CD4-positive, alpha-beta T cell (primary cell): Measurements from ENCODE around the gene B3GNT9. TPM values are rescaled to one million over a fixed set of nuclear protein-coding genes. Genes with fewer than 3 reads are reported as not detected.

ENCODE experiments used
- ATAC-seq: fragments of 200-7000 bp; cut with Tn5 transposase; one replicate; pipeline ENCODE4 v1.10.0; 2022; ENCODE audit warnings: mild to moderate bottlenecking; ENCODE audit not compliant: poor library complexity
- CTCF ChIA-PET: fragments of 350-600 bp; sonication (Branson Sonifier 250); formaldehyde crosslinking; loops from one replicate; lab custom pipeline; 2021; ENCODE audit warnings: antibody characterized with exemption, inconsistent platforms; lab: Charles Lee
- POLR2A ChIA-PET: fragments of 350-600 bp; sonication (Branson Sonifier 250); formaldehyde crosslinking; loops from one replicate; lab custom pipeline; 2021; ENCODE audit warnings: antibody characterized with exemption, inconsistent platforms; lab: Charles Lee
- DNase-seq, 14 experiments: peaks; one replicate each; pipeline ENCODE4 v3.0.0-alpha.2; 2013 to 2020; ENCODE audit warnings: mixed read lengths in 2 of 14
- H3K27ac ChIP-seq, 2 donors: one replicate each; pipeline versions ENCODE4 v1.5.1 to v1.7.0; 2013; ENCODE audit warnings: low read length in 2 of 2, low read depth in 1 of 2, mild to moderate bottlenecking in 1 of 2
- H3K27me3 ChIP-seq, 2 experiments: 1 replicate in 1 of 2; 2 replicates in 1 of 2; pipeline versions ENCODE4 v1.6.1 to v1.7.0; 2013; ENCODE audit warnings: low read length in 2 of 2, control low read depth in 1 of 2, mild to moderate bottlenecking in 1 of 2, moderate library complexity in 1 of 2; ENCODE audit not compliant: insufficient read depth in 2 of 2, control insufficient read depth in 1 of 2
- H3K36me3 ChIP-seq: one replicate; pipeline ENCODE4 v1.6.1; 2013; ENCODE audit warnings: low read length, control low read depth; ENCODE audit not compliant: insufficient read depth
- H3K4me1 ChIP-seq: one replicate; pipeline ENCODE4 v1.6.1; 2013; ENCODE audit warnings: low read length, control low read depth; ENCODE audit not compliant: insufficient read depth
- H3K4me3 ChIP-seq: one replicate; pipeline ENCODE4 v1.5.1; 2013; ENCODE audit warnings: mild to moderate bottlenecking, low read length, moderate library complexity
- H3K9me3 ChIP-seq, 2 experiments: 1 replicate in 1 of 2; 2 replicates in 1 of 2; pipeline versions ENCODE4 v1.6.1 to v1.7.0; 2013; ENCODE audit warnings: low read length in 2 of 2, mild to moderate bottlenecking in 2 of 2, control low read depth in 1 of 2, moderate library complexity in 1 of 2; ENCODE audit not compliant: control insufficient read depth in 1 of 2, insufficient read depth in 1 of 2
- H3K27ac Mint-ChIP-seq: one replicate; pipeline ENCODE4 v1.8.0; 2020; ENCODE audit warnings: mixed read lengths
- H3K27me3 Mint-ChIP-seq: one replicate; pipeline ENCODE4 v1.8.0; 2021; ENCODE audit warnings: mixed read lengths
- H3K36me3 Mint-ChIP-seq: one replicate; pipeline ENCODE4 v1.8.0; 2021; ENCODE audit warnings: low read depth, mixed read lengths
- H3K4me1 Mint-ChIP-seq: one replicate; pipeline ENCODE4 v1.8.0; 2021; ENCODE audit warnings: low read depth, mixed read lengths
- H3K4me3 Mint-ChIP-seq: one replicate; pipeline ENCODE4 v1.8.0; 2020; ENCODE audit warnings: mild to moderate bottlenecking, mixed read lengths
- H3K9me3 Mint-ChIP-seq: one replicate; pipeline ENCODE4 v1.8.0; 2020; ENCODE audit warnings: mixed read lengths
- CTCF ChIP-seq: fragments of 200-600 bp; IDR thresholded peaks from one replicate; pipeline ENCODE4 v1.8.0; 2022; ENCODE audit warnings: antibody characterized with exemption, mild to moderate bottlenecking
- intact Hi-C, 2 experiments: fragments of 100-400 bp; cut with DNase I in 1 of 2; cut with micrococcal nuclease in 1 of 2; formaldehyde crosslinking; loops; one replicate each; pipeline versions ENCODE4 v1.15.1 to v1.9.0; 2023 to 2025; cut with DNase I, micrococcal nuclease
- total RNA-seq, 174 experiments: library from RNA in 2 of 174; stranded (reverse) in 2 of 174; gene quantifications; one replicate each; pipeline ENCODE4 v1.2.3 and lab custom pipeline; 2021 to 2026

B3GNT9 gene
- total RNA-seq, 2 experiments from 2014 or later: 2.0 to 2.5 TPM

- CTCF ChIA-PET: no interaction called here
- no peaks in the 10 kb centered on the region for H3K9me3 Mint-ChIP-seq
Observed at GRCh38 chr16:67148656-67149275, 2.0 kb downstream of the B3GNT9 start.

GRCh38 chr16:67148221-67148620, 2.6 kb downstream of the B3GNT9 start:
- Mint-ChIP-seq H3K4me3 (peak overlapping the region; percentile 25), H3K27ac (no peak overlapping the region), H3K4me1 (peaks cover 16% of the 10 kb centered on the region), H3K27me3 (peaks cover 14% of the 10 kb centered on the region), H3K36me3 (peaks cover 55% of the 10 kb centered on the region), H3K9me3 (no peaks in the 10 kb centered on the region)
- peaks cover 48% of the 10 kb centered on the region for H3K36me3 ChIP-seq
- H3K27ac ChIP-seq: no peak overlapping the region
- no peak for ATAC-seq
- POLR2A ChIA-PET: no interaction called here
- DNase-seq: no peak
- H3K27me3 ChIP-seq: no peaks in the 10 kb centered on the region
- H3K4me3 ChIP-seq: no peak overlapping the region
- CTCF ChIA-PET: no interaction called here
- peaks cover 28% of the 10 kb centered on the region for H3K4me1 ChIP-seq
- no peak for TF ChIP-seq CTCF
- intact Hi-C loops: loop anchor here in 1 of 2 experiments (10.0 kb wide), 1 partner anchor 307 kb away; no protein-coding TSS in a partner anchor
- peaks cover 0 to 7% of the 10 kb centered on the region in 2 experiments for H3K9me3 ChIP-seq

More at GRCh38 chr16:67148656-67149275, 2.0 kb downstream of the B3GNT9 start:
- ATAC-seq: no peak
- no peak overlapping the region for H3K27ac Mint-ChIP-seq
- H3K4me1 Mint-ChIP-seq: peaks cover 16% of the 10 kb centered on the region
- peaks cover 44% of the 10 kb centered on the region for H3K36me3 ChIP-seq
- H3K36me3 Mint-ChIP-seq: peaks cover 50% of the 10 kb centered on the region
- intact Hi-C loops: loop anchor here in 1 of 2 experiments (10.0 kb wide), 1 partner anchor 306 kb away; no protein-coding TSS in a partner anchor
- H3K4me3 Mint-ChIP-seq: peak overlapping the region; percentile 51
- peaks cover 0 to 7% of the 10 kb centered on the region in 2 experiments for H3K9me3 ChIP-seq
- no peak overlapping the region for H3K4me3 ChIP-seq
- peaks cover 31% of the 10 kb centered on the region for H3K4me1 ChIP-seq
- no peaks in the 10 kb centered on the region for H3K27me3 ChIP-seq
- no peak overlapping the region for H3K27ac ChIP-seq
- DNase-seq: no peak
- POLR2A ChIA-PET: interaction anchor here (3.0 kb wide), 1 partner anchor 11 kb away, joined by 29 read pairs; the partner anchor contains the start of genes FBXL8 and TRADD
- H3K27me3 Mint-ChIP-seq: peaks cover 14% of the 10 kb centered on the region
- no peak for TF ChIP-seq CTCF

GRCh38 chr16:67147437-67148140, 3.2 kb downstream of the B3GNT9 start:
- Histone ChIP-seq H3K27ac (no peak overlapping the region), H3K4me1 (peaks cover 24% of the 10 kb centered on the region), H3K4me3 (no peak overlapping the region), H3K36me3 (peaks cover 51% of the 10 kb centered on the region), H3K27me3 (no peaks in the 10 kb centered on the region), H3K9me3 (peaks cover 0 to 7% of the 10 kb centered on the region in 2 experiments)
- intact Hi-C loops: loop anchor here in 1 of 2 experiments (10.0 kb wide), 1 partner anchor 307 kb away; no protein-coding TSS in a partner anchor
- Mint-ChIP-seq H3K9me3 (no peaks in the 10 kb centered on the region), H3K36me3 (peaks cover 61% of the 10 kb centered on the region), H3K27ac (no peak overlapping the region), H3K27me3 (peaks cover 14% of the 10 kb centered on the region), H3K4me3 (no peak overlapping the region), H3K4me1 (peaks cover 10% of the 10 kb centered on the region)
- no peak for TF ChIP-seq CTCF
- DNase-seq (no peak), ATAC-seq (no peak)
- ChIA-PET POLR2A (no interaction called here), CTCF (no interaction called here)
